Activated CD4-positive, alpha-beta T cell treated with anti-CD3 and anti-CD28 coated beads for 1 hour (primary cell): ENCODE measurements around the gene SNRNP48.

Experiments
- DNase-seq: peaks from one replicate; pipeline ENCODE4 v3.0.0-alpha.2; 2020

SNRNP48 gene

DNA sequence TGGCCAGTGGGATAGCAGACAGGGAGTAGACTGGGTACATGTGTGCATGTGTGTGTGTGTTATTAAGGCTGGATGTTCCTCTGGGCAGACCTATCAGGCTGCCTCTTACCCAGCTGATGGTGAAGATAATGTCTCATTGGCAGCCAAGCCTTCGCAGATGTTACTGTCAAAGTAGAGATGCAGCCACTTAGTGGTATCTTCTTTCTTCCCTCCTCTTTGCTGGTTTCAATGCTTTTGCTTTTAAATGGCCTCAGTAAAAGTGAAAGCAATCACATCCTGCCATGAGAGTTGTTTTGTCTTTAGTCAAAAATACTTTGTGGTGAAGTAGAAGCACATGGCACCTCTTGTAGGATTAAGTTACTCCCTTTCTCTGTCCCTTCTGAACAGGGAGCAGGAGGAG is 57.5 kb downstream of the SNRNP48 start:
- no peak for DNase-seq

DNA sequence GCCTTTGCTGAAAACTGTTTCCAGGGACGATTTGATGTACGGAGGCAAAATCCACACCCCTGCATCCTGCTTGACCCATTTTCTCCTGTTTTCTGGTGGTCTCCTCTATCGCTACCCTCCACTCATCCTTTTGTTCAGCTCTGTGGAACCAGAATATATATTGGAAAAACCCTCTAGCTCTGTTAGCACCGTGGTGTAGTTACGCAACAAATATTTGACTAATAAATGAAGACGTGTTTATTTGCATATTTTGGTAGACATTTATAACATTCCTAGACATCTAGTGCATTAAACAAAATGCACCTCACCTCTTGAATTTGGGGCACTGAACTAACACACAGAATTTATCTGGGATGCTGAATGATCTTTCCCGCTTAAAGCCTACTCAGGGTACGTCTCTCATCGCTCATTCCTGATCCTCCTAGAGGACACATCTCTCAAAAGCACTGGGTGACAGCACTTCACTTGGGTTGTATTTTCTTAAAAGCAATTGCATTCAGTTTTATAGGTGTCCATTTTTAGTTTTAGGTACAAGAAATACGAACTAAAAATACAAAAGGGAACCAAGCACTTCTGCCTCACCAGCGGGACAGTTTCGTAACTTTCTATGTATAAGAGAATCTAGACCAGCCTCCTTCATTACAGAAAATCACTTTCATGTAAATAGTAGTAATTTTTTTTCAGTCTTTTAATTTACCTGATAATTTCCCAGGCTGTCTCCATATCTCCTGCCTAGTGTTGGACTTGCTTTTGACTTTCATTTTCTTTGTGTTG is 59.2 kb downstream of the SNRNP48 start:
- no peak for DNase-seq

DNA sequence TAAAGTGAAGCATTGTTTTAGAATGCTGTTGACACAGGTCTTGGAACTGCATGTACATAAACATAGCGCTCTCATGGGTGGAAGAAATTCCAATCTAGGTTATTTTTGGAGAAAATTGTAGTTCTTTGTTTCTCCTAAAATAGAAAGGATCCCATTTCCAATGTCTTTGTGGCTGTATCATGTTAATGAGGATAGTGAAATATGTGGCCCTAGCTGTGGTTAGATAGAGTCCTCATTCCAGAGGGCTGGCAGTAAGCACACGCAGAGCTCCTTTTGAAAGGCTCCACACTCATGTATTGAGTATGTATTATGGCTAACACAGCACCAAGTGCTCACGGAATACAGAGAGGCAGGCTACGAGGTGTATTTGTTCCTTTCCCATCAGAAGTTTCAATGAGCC is 60.9 kb downstream of the SNRNP48 start:
- no peak for DNase-seq

DNA sequence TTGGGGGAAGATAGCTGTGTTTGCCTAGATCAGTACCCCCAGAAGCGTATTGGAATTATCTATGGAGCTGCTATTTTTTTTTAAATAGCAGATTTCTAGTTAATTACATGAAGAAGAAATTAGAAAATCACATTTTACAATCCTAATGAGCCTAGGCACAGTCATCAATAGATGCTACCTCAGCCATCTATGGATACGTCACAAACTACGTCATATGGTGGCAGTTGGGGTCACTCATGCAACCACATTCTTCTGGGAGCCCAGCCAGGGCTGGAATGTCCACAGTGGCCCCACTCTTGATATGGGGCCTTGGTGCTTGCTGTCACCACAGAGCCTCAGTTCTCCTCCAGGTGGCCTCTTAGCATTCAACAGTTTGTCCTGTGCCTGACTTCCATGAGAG is 63.0 kb downstream of the SNRNP48 start:
- DNase-seq, result no peak

DNA sequence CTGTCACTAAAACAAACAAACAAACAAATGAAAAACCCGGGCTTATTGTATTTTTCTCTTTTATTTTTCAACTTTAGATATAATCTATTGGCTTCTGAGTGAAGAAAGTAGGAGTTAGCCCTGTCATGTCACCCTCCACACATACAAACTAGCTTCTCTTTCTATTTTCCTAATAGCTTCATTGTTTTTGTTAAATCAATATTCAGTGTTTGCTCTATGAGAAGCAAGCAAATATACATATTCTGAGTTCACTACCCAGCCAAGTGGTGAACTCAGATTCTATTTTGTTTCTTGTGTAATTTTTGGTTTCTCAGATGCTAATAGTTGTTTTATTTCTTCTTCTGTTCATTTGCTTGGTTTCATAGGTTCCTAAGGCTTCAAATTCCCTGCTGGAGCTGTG is 66.4 kb downstream of the SNRNP48 start:
- DNase-seq, result no peak

DNA sequence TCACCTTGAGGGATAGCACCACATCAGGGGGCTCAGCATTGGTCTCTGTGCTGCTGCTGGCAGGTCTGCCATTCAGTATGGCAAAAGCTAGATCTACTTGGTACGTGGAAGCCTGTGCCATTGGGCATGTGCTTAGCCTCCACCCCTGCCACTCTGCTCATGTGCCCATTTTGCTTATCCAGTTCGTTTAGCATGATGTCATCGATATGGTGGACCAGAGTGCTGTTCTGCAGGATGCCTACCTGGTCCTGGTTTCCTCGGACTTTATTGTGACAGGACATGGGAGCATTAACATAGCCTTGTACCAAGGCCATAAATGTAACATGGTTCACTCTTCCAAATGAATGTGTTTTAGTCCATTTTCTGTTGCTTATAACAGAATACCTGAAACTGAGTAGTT is 68.5 kb downstream of the SNRNP48 start:
- DNase-seq, result no peak

DNA sequence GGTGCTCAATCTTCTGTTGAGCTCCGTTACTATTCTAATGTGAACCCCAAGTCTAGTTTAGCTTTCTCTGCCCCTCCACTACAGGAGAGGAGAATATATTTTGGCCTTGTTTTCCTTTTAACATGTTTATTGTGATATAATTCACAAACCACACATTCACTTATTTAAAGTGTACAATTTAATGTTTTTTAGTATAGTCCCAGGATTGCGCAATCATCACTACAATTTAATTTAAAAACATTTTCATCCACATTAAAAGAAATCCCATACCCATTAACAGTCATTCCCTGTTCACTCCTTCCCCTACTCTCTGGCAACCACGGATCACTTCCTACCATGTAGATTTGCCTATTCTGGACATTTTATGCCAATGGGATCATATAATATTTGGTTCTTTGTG is 71.4 kb downstream of the SNRNP48 start:
- no peak for DNase-seq
